Neural cell (in vitro differentiated cells): ENCODE data around the gene APH1A. TPM values are rescaled to one million over a fixed set of nuclear protein-coding genes. Genes with fewer than 3 reads are reported as not detected.

Source experiments
- H2AFZ ChIP-seq: fragments of 200-600, 300-800 bp; sonication (generic), shearing (Covaris generic); 2 replicates; pipeline ENCODE4 v1.6.0; 2014; ENCODE audit warnings: low read depth, mild to moderate bottlenecking, antibody characterized with exemption, low read length, moderate library complexity
- H3F3A ChIP-seq: fragments of 200-600 bp; shearing (Covaris generic); 2 replicates; pipeline ENCODE4 v1.6.1; 2016; ENCODE audit warnings: mild to moderate bottlenecking, moderate library complexity, mixed read lengths, antibody characterized with exemption, low read length; ENCODE audit not compliant: insufficient read depth, poor library complexity, severe bottlenecking
- H3K27ac ChIP-seq: fragments of 200-600, 300-800 bp; sonication (generic), shearing (Covaris generic); 2 replicates; pipeline ENCODE4 v1.5.1; 2014; ENCODE audit warnings: mild to moderate bottlenecking, low read length, moderate library complexity
- H3K27me3 ChIP-seq: fragments of 300-800, 200-600 bp; sonication (generic), shearing (Covaris generic); 2 replicates; pipeline ENCODE4 v1.6.0; 2014; ENCODE audit warnings: mild to moderate bottlenecking, low read depth, low read length, moderate library complexity; ENCODE audit not compliant: insufficient read depth
- H3K36me3 ChIP-seq: fragments of 300-800, 200-600 bp; sonication (generic), shearing (Covaris generic); 2 replicates; pipeline ENCODE4 v1.5.1; 2014; ENCODE audit warnings: mild to moderate bottlenecking, antibody characterized with exemption, low read length, moderate library complexity; ENCODE audit not compliant: insufficient read depth
- H3K4me2 ChIP-seq: fragments of 300-800, 200-600 bp; sonication (generic), shearing (Covaris generic); 2 replicates; pipeline ENCODE4 v1.6.0; 2014; ENCODE audit warnings: mild to moderate bottlenecking, low read length
- H3K4me3 ChIP-seq: fragments of 300-800, 200-600 bp; sonication (generic), shearing (Covaris generic); 2 replicates; pipeline ENCODE4 v1.5.1; 2014; ENCODE audit warnings: mild to moderate bottlenecking, low read length, moderate library complexity
- H3K79me2 ChIP-seq: fragments of 200-600 bp; shearing (Covaris generic); replicated peaks from 2 replicates; pipeline ENCODE4 v1.6.0; 2014; ENCODE audit warnings: mild to moderate bottlenecking, low read length, moderate library complexity; ENCODE audit not compliant: insufficient read depth
- H3K9ac ChIP-seq: fragments of 300-800, 200-600 bp; sonication (generic), shearing (Covaris generic); 2 replicates; pipeline ENCODE4 v1.6.1; 2016; ENCODE audit warnings: mild to moderate bottlenecking, low read length, mixed read lengths
- H3K9me2 ChIP-seq: fragments of 200-600 bp; shearing (Covaris generic); 2 replicates; pipeline ENCODE4 v1.6.1; 2016; ENCODE audit warnings: mild to moderate bottlenecking, low read length, mixed read lengths; ENCODE audit not compliant: insufficient read depth
- H3K9me3 ChIP-seq: fragments of 200-600, 300-800 bp; sonication (generic), shearing (Covaris generic); 2 replicates; pipeline ENCODE4 v1.6.1; 2016; ENCODE audit warnings: mild to moderate bottlenecking, mixed run types, low read length, moderate library complexity, mixed read lengths
- H4K20me1 ChIP-seq: fragments of 200-600 bp; shearing (Covaris generic); 2 replicates; pipeline ENCODE4 v1.6.1; 2016; ENCODE audit warnings: mild to moderate bottlenecking, mixed run types; ENCODE audit not compliant: insufficient read depth
- EP300 ChIP-seq: fragments of 450-650 bp; conservative IDR thresholded peaks from 2 replicates; pipeline ENCODE4 v1.6.1; 2014; ENCODE audit warnings: antibody characterized with exemption, mild to moderate bottlenecking, moderate library complexity; ENCODE audit not compliant: poor library complexity, severe bottlenecking
- EZH2 ChIP-seq: fragments of 200-600, 300-800 bp; shearing (Covaris generic), sonication (generic); IDR thresholded peaks from 2 replicates; pipeline ENCODE4 v1.6.1; 2014; ENCODE audit warnings: antibody characterized with exemption, low read length, borderline replicate concordance, mild to moderate bottlenecking; ENCODE audit not compliant: insufficient read depth, poor library complexity, severe bottlenecking
- MXI1 ChIP-seq: fragments of 450-650 bp; conservative IDR thresholded peaks from 2 replicates; pipeline ENCODE4 v1.6.1; 2014; ENCODE audit warnings: antibody characterized with exemption, mild to moderate bottlenecking; ENCODE audit not compliant: poor library complexity, severe bottlenecking
- POLR2AphosphoS5 ChIP-seq: IDR thresholded peaks from 2 replicates; pipeline ENCODE4 v1.6.1; 2012
- RAD21 ChIP-seq: fragments of 450-650 bp; conservative IDR thresholded peaks from 2 replicates; pipeline ENCODE4 v1.6.1; 2014; ENCODE audit warnings: antibody characterized with exemption, mild to moderate bottlenecking, moderate library complexity
- SMC3 ChIP-seq: fragments of 450-650 bp; conservative IDR thresholded peaks from 2 replicates; pipeline ENCODE4 v1.6.1; 2014; ENCODE audit warnings: antibody characterized with exemption, mild to moderate bottlenecking, moderate library complexity; ENCODE audit not compliant: poor library complexity
- TAF1 ChIP-seq: IDR thresholded peaks from 2 replicates; pipeline ENCODE4 v1.6.1; 2012; ENCODE audit warnings: low read depth
- polyA plus RNA-seq: library from polyadenylated mRNA; depleted of rRNA; stranded (reverse); fragments of >200 nt; gene quantifications from 2 replicates; pipeline ENCODE4 v1.2.3, GENCODE V29; 2014
- TF ChIP-seq, protein P1 (sequence below): IDR thresholded peaks from 2 replicates; pipeline ENCODE4 v1.6.1; 2012; ENCODE audit warnings: borderline replicate concordance
- TF ChIP-seq, protein P2 (sequence below): fragments of 450-650 bp; IDR thresholded peaks from 2 replicates; pipeline ENCODE4 v1.5.1; 2014; ENCODE audit warnings: antibody characterized with exemption, mild to moderate bottlenecking, moderate library complexity; ENCODE audit not compliant: poor library complexity, severe bottlenecking

Gene APH1A
- polyA plus RNA-seq, 1 donor from 2014 or later: 167 TPM

DNA sequence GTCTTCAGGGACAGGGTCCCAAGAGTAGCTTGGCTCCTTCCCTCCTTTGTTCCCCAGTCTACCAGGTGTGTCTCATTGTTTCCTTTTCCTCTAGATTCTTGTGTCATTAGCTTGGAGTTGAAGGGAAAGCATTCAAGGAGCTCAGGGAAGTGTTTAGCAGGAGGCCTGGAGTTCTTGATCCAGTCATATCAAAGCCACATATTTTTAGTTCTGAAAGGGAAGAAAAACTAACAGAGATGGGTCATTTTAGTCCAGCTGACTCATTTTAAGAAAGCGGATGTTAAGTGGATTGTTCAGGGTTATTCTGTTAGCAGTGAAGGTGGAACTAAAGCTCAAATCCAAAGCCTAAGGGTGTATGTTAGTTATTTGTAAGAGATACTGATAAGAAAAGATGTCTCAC, 4.5 kb upstream of the APH1A start:
- no peaks in the 10 kb centered on the region for H3K9me2 ChIP-seq
- no peaks in the 10 kb centered on the region for H3K36me3 ChIP-seq
- no peak for TF ChIP-seq MXI1
- no peak for TF ChIP-seq TAF1
- TF ChIP-seq, protein P1, sequence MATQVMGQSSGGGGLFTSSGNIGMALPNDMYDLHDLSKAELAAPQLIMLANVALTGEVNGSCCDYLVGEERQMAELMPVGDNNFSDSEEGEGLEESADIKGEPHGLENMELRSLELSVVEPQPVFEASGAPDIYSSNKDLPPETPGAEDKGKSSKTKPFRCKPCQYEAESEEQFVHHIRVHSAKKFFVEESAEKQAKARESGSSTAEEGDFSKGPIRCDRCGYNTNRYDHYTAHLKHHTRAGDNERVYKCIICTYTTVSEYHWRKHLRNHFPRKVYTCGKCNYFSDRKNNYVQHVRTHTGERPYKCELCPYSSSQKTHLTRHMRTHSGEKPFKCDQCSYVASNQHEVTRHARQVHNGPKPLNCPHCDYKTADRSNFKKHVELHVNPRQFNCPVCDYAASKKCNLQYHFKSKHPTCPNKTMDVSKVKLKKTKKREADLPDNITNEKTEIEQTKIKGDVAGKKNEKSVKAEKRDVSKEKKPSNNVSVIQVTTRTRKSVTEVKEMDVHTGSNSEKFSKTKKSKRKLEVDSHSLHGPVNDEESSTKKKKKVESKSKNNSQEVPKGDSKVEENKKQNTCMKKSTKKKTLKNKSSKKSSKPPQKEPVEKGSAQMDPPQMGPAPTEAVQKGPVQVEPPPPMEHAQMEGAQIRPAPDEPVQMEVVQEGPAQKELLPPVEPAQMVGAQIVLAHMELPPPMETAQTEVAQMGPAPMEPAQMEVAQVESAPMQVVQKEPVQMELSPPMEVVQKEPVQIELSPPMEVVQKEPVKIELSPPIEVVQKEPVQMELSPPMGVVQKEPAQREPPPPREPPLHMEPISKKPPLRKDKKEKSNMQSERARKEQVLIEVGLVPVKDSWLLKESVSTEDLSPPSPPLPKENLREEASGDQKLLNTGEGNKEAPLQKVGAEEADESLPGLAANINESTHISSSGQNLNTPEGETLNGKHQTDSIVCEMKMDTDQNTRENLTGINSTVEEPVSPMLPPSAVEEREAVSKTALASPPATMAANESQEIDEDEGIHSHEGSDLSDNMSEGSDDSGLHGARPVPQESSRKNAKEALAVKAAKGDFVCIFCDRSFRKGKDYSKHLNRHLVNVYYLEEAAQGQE: no peak
- TF ChIP-seq, protein P2, sequence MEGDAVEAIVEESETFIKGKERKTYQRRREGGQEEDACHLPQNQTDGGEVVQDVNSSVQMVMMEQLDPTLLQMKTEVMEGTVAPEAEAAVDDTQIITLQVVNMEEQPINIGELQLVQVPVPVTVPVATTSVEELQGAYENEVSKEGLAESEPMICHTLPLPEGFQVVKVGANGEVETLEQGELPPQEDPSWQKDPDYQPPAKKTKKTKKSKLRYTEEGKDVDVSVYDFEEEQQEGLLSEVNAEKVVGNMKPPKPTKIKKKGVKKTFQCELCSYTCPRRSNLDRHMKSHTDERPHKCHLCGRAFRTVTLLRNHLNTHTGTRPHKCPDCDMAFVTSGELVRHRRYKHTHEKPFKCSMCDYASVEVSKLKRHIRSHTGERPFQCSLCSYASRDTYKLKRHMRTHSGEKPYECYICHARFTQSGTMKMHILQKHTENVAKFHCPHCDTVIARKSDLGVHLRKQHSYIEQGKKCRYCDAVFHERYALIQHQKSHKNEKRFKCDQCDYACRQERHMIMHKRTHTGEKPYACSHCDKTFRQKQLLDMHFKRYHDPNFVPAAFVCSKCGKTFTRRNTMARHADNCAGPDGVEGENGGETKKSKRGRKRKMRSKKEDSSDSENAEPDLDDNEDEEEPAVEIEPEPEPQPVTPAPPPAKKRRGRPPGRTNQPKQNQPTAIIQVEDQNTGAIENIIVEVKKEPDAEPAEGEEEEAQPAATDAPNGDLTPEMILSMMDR: no peak
- TF ChIP-seq RAD21: no peak
- no peak overlapping the region for H3K27ac ChIP-seq
- H3K9ac ChIP-seq: no peak overlapping the region
- no peak overlapping the region for H3K4me3 ChIP-seq
- H3K27me3 ChIP-seq: no peaks in the 10 kb centered on the region
- H3F3A ChIP-seq: no peaks in the 10 kb centered on the region
- H4K20me1 ChIP-seq: no peaks in the 10 kb centered on the region
- H3K4me2 ChIP-seq: no peak overlapping the region
- H2AFZ ChIP-seq: peak overlapping the region; percentile 4
- H3K79me2 ChIP-seq: peaks cover 5% of the 10 kb centered on the region
- H3K9me3 ChIP-seq: no peaks in the 10 kb centered on the region

DNA sequence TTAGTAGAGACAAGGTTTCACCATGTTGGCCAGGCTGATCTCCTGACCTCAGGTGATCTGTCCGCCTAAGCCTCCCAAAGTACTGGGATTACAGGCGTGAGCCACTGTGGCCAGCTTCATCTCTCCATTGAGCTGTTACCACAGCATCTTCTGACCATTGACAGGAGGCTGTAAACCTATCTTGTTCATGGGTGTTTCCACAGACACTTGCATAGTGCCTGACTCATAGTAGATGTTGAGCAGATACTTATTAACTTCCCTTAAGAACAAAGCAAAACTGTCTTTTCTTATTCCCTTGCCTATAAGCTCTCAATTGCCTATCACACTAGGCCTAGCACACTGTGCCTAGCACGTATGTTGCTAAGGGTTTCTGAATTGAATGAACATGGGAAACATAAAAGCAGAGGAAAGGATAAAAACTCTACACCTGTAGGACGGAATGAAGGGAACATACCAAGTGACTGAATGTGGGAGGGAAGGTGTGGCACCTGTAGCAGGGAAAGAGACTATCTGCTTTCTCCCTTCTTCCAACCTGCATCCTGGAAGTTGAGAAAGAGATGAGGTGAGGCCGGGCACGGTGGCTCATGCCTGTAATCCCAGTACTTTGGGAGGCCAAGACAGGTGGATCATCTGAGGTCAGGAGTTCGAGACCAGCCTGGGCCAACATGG, 2.6 kb upstream of the APH1A start:
- Histone ChIP-seq H4K20me1 (no peaks in the 10 kb centered on the region), H3K79me2 (peaks cover 19% of the 10 kb centered on the region), H3K36me3 (no peaks in the 10 kb centered on the region), H2AFZ (no peak overlapping the region), H3K4me2 (no peak overlapping the region), H3K27ac (no peak overlapping the region), H3K9me3 (no peaks in the 10 kb centered on the region), H3K9ac (no peak overlapping the region), H3K9me2 (no peaks in the 10 kb centered on the region), H3K4me3 (no peak overlapping the region), H3K27me3 (no peaks in the 10 kb centered on the region), H3F3A (no peaks in the 10 kb centered on the region)
- no peak for TF ChIP-seq EZH2
- no peak for TF ChIP-seq RAD21
- TF ChIP-seq SMC3: no peak
- TF ChIP-seq, protein P1: no peak
- no peak for TF ChIP-seq POLR2AphosphoS5
- TF ChIP-seq, protein P2: no peak
- no peak for TF ChIP-seq TAF1
- no peak for TF ChIP-seq MXI1
- TF ChIP-seq EP300: no peak
